ENCODE measurements around the gene ATP9A.
"Not testable (repeated sequence)": the region's sequence is repeated elsewhere in the genome, so short reads cannot be mapped to it uniquely, and the experiment has no call there.

The ATP9A gene

DNA sequence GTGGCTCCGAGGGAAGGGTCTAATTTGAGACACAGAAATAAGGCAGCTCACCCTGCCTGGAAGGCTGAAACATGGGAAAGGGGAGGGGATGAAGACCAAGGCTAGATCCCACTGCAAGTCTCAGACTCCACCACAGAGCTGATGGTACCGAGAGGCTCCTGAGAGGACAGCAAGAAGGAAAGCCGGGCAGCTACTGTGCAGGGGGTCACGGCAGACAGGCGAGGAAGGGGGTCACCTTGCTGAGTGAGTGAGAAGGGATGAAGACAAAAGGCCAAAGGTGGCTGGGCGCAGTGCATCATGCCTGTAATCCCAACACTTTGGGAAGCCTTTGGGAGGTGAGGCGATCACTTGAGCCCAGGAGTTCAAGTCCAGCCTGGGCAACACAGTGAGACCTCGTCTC, 100.7 kb downstream of the ATP9A start:
- TF ChIP-seq PAX5 (IDR thresholded peaks at IDR 0.05; ENCODE audit: insufficient read depth, low read length, severe bottlenecking) (no peak), POU2F2 (IDR thresholded peaks at IDR 0.05; ENCODE audit: low read depth, low read length) (no peak), POLR2A (IDR thresholded peaks at IDR 0.05; ENCODE audit: low read depth, low read length) (no peak), POLR2AphosphoS5 (IDR thresholded peaks at IDR 0.05; ENCODE audit: low read depth, low read length) (no peak), SPI1 (IDR thresholded peaks at IDR 0.05; ENCODE audit: low read depth, low read length) (no peak), TAF1 (IDR thresholded peaks at IDR 0.05; ENCODE audit: low read depth, low read length) (no peak)
- DNase-seq (ENCODE audit: insufficient read length, low spot score) (no peak), FAIRE-seq (no peak)

DNA sequence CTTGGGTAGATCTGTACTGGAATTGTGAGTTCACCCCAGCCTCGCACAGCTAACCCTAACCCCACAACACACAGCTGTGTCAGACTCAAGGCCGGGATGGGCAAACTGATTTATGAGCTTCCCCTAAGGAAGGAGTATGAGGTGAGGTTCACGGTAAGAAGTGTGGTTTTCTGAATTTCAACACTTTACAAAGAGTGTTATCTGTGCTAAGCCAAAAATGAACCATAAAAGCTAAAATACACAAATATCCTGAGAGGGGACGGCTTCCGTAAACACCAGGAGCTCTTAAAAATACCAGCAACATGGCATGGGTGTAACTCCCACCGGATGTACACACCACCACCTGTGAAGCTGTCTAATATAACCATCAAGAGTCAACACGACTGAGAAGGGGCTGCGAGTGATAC, 101.2 kb downstream of the ATP9A start:
- no peak for TF ChIP-seq POLR2AphosphoS5 (IDR thresholded peaks at IDR 0.05; ENCODE audit: low read depth, low read length)
- TF ChIP-seq PAX5 (IDR thresholded peaks at IDR 0.05; ENCODE audit: insufficient read depth, low read length, severe bottlenecking), result no peak
- TF ChIP-seq POU2F2 (IDR thresholded peaks at IDR 0.05; ENCODE audit: low read depth, low read length), result no peak
- TF ChIP-seq SPI1 (IDR thresholded peaks at IDR 0.05; ENCODE audit: low read depth, low read length), result no peak
- no peak for TF ChIP-seq POLR2A (IDR thresholded peaks at IDR 0.05; ENCODE audit: low read depth, low read length)
- TF ChIP-seq TAF1 (IDR thresholded peaks at IDR 0.05; ENCODE audit: low read depth, low read length), result no peak
- FAIRE-seq, result no peak
- no peak for DNase-seq (ENCODE audit: insufficient read length, low spot score)

DNA sequence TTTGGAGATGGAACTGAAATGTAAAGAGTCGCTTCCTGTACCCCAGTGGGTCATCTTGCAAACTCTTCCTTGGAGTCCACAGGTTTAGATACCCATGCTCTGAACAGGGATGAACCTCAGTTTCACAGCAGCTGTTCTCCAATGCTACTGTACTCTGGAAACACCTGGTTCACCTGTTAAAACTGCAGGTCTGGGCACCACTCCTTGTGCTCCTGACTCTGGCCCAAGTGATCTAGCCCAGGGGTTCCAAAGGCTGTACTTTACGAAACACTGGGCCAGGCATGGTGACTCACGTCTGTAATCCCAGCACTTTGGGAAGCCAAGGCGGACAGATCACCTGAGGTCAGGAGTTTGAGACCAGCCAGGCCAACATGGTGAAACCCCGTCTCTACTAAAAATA, 102.1 kb downstream of the ATP9A start:
- FAIRE-seq (no peak), DNase-seq (ENCODE audit: insufficient read length, low spot score) (no peak)
- TF ChIP-seq TAF1 (IDR thresholded peaks at IDR 0.05; ENCODE audit: low read depth, low read length) (no peak), POU2F2 (IDR thresholded peaks at IDR 0.05; ENCODE audit: low read depth, low read length) (no peak), POLR2A (IDR thresholded peaks at IDR 0.05; ENCODE audit: low read depth, low read length) (no peak), SPI1 (IDR thresholded peaks at IDR 0.05; ENCODE audit: low read depth, low read length) (no peak), PAX5 (IDR thresholded peaks at IDR 0.05; ENCODE audit: insufficient read depth, low read length, severe bottlenecking) (no peak), POLR2AphosphoS5 (IDR thresholded peaks at IDR 0.05; ENCODE audit: low read depth, low read length) (no peak)

DNA sequence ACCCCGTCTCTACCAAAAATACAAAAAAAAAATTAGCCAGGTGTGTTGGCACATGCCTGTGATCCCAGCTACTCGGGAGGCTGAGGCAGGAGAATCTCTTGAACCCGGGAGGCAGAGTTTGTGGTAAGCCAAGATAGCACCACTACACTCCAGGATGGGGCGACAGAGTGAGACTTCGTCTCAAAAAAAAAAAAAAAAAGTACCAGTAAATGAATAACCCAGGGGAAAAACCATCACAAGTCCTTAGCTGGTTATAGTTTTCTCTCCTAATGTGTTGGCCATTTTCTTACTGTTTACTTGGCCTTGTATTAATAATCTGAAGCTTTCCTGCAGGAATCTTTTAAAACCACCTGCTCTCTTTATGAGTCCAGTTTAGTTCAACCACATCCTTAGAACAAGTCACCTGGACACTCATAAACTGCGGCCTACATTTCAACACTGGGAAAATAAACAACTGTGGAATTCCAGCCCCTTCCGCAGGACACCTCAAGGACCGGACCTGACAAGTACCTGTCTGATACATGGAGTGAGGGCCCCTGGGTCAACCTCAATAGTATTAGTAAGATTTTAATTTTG, 102.6 kb downstream of the ATP9A start:
- FAIRE-seq, result no peak
- TF ChIP-seq SPI1 (IDR thresholded peaks at IDR 0.05; ENCODE audit: low read depth, low read length) (no peak), POU2F2 (IDR thresholded peaks at IDR 0.05; ENCODE audit: low read depth, low read length) (no peak), PAX5 (IDR thresholded peaks at IDR 0.05; ENCODE audit: insufficient read depth, low read length, severe bottlenecking) (no peak), POLR2A (IDR thresholded peaks at IDR 0.05; ENCODE audit: low read depth, low read length) (no peak), POLR2AphosphoS5 (IDR thresholded peaks at IDR 0.05; ENCODE audit: low read depth, low read length) (no peak), TAF1 (IDR thresholded peaks at IDR 0.05; ENCODE audit: low read depth, low read length) (no peak)
- no peak for DNase-seq (ENCODE audit: insufficient read length, low spot score)

DNA sequence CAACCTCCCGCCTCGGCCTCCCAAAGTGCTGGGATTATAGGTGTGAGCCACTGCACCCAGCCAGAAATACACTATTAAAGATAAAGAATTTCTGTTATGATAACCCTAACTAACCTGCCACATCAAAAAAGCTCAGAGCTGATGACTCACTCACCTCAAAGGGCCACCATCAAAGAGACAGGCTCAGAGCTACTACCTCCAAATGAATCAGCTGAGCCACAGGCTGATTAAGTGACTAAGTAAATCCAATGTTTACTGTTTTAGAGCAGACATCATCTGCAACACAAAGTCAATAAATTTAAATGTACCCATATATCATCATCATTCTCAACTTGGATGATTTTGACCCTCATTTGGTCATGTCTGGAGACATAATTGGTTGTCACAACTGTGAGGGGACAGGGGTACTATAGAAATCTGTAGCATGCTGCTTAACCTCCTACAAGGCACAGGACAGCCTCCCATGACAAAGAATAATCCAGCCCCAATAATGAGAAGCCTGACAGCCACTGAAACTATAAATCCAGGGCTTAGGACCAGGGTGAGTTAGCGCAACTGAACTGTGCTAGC, 106.5 kb downstream of the ATP9A start:
- no peak for FAIRE-seq
- no peak for DNase-seq (ENCODE audit: insufficient read length, low spot score)
- TF ChIP-seq PAX5 (IDR thresholded peaks at IDR 0.05; ENCODE audit: insufficient read depth, low read length, severe bottlenecking) (no peak), POU2F2 (IDR thresholded peaks at IDR 0.05; ENCODE audit: low read depth, low read length) (no peak), POLR2A (IDR thresholded peaks at IDR 0.05; ENCODE audit: low read depth, low read length) (no peak), TAF1 (IDR thresholded peaks at IDR 0.05; ENCODE audit: low read depth, low read length) (no peak), POLR2AphosphoS5 (IDR thresholded peaks at IDR 0.05; ENCODE audit: low read depth, low read length) (no peak), SPI1 (IDR thresholded peaks at IDR 0.05; ENCODE audit: low read depth, low read length) (no peak)

DNA sequence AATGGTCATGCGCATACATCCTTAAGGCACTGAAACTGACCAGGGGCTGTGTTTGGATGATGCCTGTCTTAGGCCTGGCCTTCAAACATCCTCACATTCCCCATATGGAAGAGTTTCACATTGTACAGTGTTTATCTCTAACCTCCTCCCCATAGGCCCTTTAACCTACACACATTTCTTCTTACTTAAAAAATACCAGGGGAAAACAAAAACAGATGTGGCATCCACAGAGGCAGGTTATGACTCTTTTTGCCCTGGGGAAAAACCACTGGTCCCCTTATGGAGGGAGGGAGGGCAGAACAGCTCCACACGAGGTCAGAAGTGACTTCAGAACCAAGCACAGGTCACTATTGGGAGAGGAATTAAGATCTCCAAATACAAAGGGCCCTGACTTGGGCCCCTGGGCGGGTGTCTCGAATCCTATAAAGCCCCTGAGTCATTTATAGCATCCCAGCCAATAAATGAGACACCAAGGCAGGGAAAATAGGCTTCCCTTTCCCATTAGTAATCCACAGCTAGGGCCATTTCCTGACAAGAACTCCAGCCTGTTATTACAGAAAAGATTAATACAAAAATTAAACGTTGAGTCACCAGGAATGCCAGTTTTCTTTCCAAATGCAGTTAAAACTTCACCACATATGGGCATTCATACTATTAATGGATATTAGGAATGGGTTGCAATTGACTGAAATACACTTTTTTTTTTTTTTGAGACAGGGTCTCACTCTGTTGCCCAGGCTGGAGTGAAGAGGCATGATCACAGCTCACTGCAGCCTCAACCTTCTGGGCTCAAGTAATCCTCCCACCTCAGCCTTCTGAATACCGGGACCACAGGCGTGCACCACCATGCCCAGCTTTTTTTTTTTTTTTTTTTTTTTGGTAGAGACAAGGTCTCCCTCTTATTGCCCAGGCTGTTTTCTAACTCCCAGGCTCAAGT, 107.2 kb downstream of the ATP9A start:
- TF ChIP-seq POU2F2 (IDR thresholded peaks at IDR 0.05; ENCODE audit: low read depth, low read length), result no peak
- no peak for TF ChIP-seq PAX5 (IDR thresholded peaks at IDR 0.05; ENCODE audit: insufficient read depth, low read length, severe bottlenecking)
- no peak for TF ChIP-seq TAF1 (IDR thresholded peaks at IDR 0.05; ENCODE audit: low read depth, low read length)
- TF ChIP-seq SPI1 (IDR thresholded peaks at IDR 0.05; ENCODE audit: low read depth, low read length), result no peak
- TF ChIP-seq POLR2AphosphoS5 (IDR thresholded peaks at IDR 0.05; ENCODE audit: low read depth, low read length), result no peak
- no peak for TF ChIP-seq POLR2A (IDR thresholded peaks at IDR 0.05; ENCODE audit: low read depth, low read length)
- no peak for FAIRE-seq
- DNase-seq (ENCODE audit: insufficient read length, low spot score), result no peak

DNA sequence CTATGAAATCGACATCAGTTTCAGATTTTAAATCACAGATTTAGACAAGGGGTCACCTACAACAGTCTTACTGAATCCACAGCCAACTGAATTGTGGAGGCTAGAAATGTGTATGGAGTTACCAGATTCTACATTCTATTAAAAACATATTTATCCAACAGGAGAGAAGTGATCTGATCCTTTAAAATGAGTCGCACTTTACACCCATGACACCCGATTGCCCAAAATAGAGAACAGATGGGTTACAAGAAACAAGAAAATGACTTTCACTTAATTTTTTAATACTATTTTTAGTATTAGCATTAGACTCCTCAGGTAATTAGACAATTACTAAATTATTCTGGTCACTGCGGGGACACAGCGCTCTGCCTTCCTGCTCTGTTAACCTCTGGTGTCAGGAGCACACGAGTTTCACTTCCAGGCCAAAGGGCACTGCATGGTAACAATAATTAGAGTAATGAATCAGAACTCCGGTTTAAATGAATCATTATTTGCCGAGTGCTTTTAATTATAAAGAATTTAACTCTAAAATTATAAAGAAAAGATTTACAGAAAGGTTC, 108.6 kb downstream of the ATP9A start:
- FAIRE-seq (no peak), DNase-seq (ENCODE audit: insufficient read length, low spot score) (no peak)
- TF ChIP-seq TAF1 (IDR thresholded peaks at IDR 0.05; ENCODE audit: low read depth, low read length) (no peak), POLR2AphosphoS5 (IDR thresholded peaks at IDR 0.05; ENCODE audit: low read depth, low read length) (no peak), POLR2A (IDR thresholded peaks at IDR 0.05; ENCODE audit: low read depth, low read length) (no peak), PAX5 (IDR thresholded peaks at IDR 0.05; ENCODE audit: insufficient read depth, low read length, severe bottlenecking) (no peak), POU2F2 (IDR thresholded peaks at IDR 0.05; ENCODE audit: low read depth, low read length) (no peak), SPI1 (IDR thresholded peaks at IDR 0.05; ENCODE audit: low read depth, low read length) (no peak)

DNA sequence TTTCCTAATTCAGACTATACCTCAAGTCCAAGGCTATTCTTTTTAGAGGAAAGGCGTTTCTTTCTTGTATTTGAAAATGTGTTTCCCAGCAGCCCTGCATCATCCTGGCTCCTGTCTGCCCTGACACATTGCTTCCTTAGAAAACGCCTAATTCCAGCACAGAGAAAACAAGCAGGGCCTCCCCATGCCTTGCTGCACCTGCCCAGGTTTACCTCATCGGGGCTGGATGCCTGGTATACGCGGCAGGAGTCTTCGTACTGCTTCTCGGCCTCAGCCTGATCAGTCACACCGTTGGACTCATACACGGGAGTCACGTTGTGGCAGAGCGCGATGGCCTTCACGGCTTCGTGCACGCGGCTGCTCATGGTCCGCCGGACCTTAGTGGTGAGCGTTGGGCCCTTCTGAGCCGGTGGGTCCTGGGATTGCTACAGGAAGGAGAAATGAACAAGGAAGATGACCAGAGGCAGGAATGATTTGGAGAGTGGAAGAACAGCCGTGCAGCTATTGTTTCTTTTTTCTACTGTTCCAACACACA, 111.4 kb downstream of the ATP9A start:
- no peak for FAIRE-seq
- DNase-seq (ENCODE audit: insufficient read length, low spot score), result no peak
- no peak for TF ChIP-seq SPI1 (IDR thresholded peaks at IDR 0.05; ENCODE audit: low read depth, low read length)
- no peak for TF ChIP-seq PAX5 (IDR thresholded peaks at IDR 0.05; ENCODE audit: insufficient read depth, low read length, severe bottlenecking)
- no peak for TF ChIP-seq POU2F2 (IDR thresholded peaks at IDR 0.05; ENCODE audit: low read depth, low read length)
- no peak for TF ChIP-seq POLR2A (IDR thresholded peaks at IDR 0.05; ENCODE audit: low read depth, low read length)
- TF ChIP-seq TAF1 (IDR thresholded peaks at IDR 0.05; ENCODE audit: low read depth, low read length), result no peak
- TF ChIP-seq POLR2AphosphoS5 (IDR thresholded peaks at IDR 0.05; ENCODE audit: low read depth, low read length), result no peak

DNA sequence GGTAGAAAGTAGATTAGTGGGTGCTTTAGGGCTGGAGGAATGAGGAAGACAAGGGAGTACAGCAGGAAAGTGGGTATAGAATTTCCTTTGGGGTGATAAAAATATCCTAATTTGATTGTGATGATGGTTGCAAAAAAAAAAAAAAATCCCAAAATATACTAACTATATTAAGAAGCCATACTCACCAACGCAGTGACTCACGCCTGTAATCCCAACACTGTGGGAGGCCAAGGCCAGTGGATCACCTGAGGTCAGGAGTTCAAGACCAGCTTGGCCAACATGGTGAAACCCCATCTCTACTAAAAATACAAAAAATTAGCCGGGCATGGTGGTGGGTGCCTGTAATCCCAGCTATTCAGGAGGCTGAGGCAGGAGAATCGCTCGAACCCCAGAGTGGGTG, 112.1 kb downstream of the ATP9A start:
- not testable (repeated sequence) for DNase-seq (ENCODE audit: insufficient read length, low spot score); FAIRE-seq
